K562 (cell line): Measurements from ENCODE around the gene TCHP.

Experiments
- CTCF ChIP-seq, 3 experiments: IDR thresholded peaks in 2 of 3; conservative IDR thresholded peaks in 1 of 3; 2 replicates each; pipeline ENCODE4 v1.5.1; 2011 to 2012; ENCODE audit warnings: low read length in 3 of 3, mild to moderate bottlenecking in 3 of 3, control low read depth in 2 of 3, improper control_type of control experiment in 1 of 3, inconsistent platforms in 1 of 3, low read depth in 1 of 3, mixed read lengths in 1 of 3, moderate library complexity in 1 of 3; ENCODE audit not compliant: insufficient read depth in 2 of 3
- DNMT1 ChIP-seq: fragments of 450-650 bp; IDR thresholded peaks from 2 replicates; pipeline ENCODE4 v1.6.1; 2016; ENCODE audit warnings: antibody characterized with exemption, mild to moderate bottlenecking
- HNRNPK ChIP-seq: fragments of 200-400 bp; formaldehyde crosslinking; IDR thresholded peaks from one replicate; pipeline ENCODE4 v1.6.1; 2018; ENCODE audit warnings: mild to moderate bottlenecking, low read depth, low read length; ENCODE audit not compliant: poor library complexity, severe bottlenecking
- POLR2A ChIP-seq: fragments of 450-650 bp; conservative IDR thresholded peaks from 2 replicates; pipeline ENCODE4 v1.6.1; 2016
- ZBTB11 ChIP-seq, 3 experiments: fragments of 200-800 bp in 1 of 3; fragments of 250-450 bp in 1 of 3; fragments of 450-650 bp in 1 of 3; sonication (Bioruptor Pico) in 1 of 3; sonication (Bioruptor generic) in 1 of 3; formaldehyde crosslinking in 1 of 3; IDR thresholded peaks; 2 replicates each; pipeline versions ENCODE4 v1.6.1 to v1.8.0; 2016 to 2022; ENCODE audit warnings: mild to moderate bottlenecking in 2 of 3, missing genetic modification characterization in 2 of 3, missing compliant biosample characterization in 1 of 3, moderate library complexity in 1 of 3
- ZBTB49 ChIP-seq: sonication (generic); formaldehyde crosslinking; IDR thresholded peaks from 2 replicates; pipeline ENCODE4 v1.8.0; 2022; ENCODE audit warnings: missing genetic modification reagents, mild to moderate bottlenecking, borderline replicate concordance
- ZBTB5 ChIP-seq: fragments of 450-650 bp; IDR thresholded peaks from 2 replicates; pipeline ENCODE4 v1.6.1; 2017; ENCODE audit warnings: antibody characterized with exemption
- ZNF239 ChIP-seq: fragments of 250-450 bp; sonication (Bioruptor Pico); IDR thresholded peaks from 2 replicates; pipeline ENCODE4 v1.4.0; 2020; ENCODE audit warnings: mild to moderate bottlenecking
- ZNF280A ChIP-seq: fragments of 450-650 bp; IDR thresholded peaks from 2 replicates; pipeline ENCODE4 v1.6.1; 2018; ENCODE audit warnings: mild to moderate bottlenecking, low read depth; ENCODE audit not compliant: partially characterized antibody
- ZNF280B ChIP-seq: fragments of 250-450 bp; sonication (Bioruptor Pico); IDR thresholded peaks from 2 replicates; pipeline ENCODE4 v1.5.1; 2021; ENCODE audit warnings: mild to moderate bottlenecking
- ZNF780A ChIP-seq: fragments of 250-450 bp; sonication (Bioruptor Pico); IDR thresholded peaks from 2 replicates; pipeline ENCODE4 v1.5.0; 2021; ENCODE audit warnings: mild to moderate bottlenecking

- TF ChIP-seq ZNF280A: no peak
- TF ChIP-seq ZBTB49 (CRISPR knock-in tag): no peak
- TF ChIP-seq CTCF (IDR thresholded peaks at IDR 0.05 in 2 of 3, conservative IDR thresholded peaks at IDR 0.05 in 1 of 3; ENCODE audit: insufficient read depth in 2 of 3, low read depth in 1 of 3, low read length in 3 of 3): no peak
- TF ChIP-seq HNRNPK: no peak
- TF ChIP-seq POLR2A: no peak
- no peak for TF ChIP-seq ZNF780A
- no peak for TF ChIP-seq ZNF239 (CRISPR knock-in tag)
- TF ChIP-seq ZBTB5: no peak
- TF ChIP-seq DNMT1: no peak
- TF ChIP-seq ZNF280B (CRISPR knock-in tag): no peak
- no peak for TF ChIP-seq ZBTB11 (CRISPR knock-in tag; IDR thresholded peaks at IDR 0.05)
These were observed 32.9 kb downstream of the TCHP start for GRCh38 chr12:109932878-109933503.
